ENCODE data around the gene NXPH1. TPM values are rescaled to one million over a fixed set of nuclear protein-coding genes. Genes with fewer than 3 reads are reported as not detected.

NXPH1 gene
- total RNA-seq, 2 donors from 2014 or later = 0.24 TPM; not detected in 1

DNA sequence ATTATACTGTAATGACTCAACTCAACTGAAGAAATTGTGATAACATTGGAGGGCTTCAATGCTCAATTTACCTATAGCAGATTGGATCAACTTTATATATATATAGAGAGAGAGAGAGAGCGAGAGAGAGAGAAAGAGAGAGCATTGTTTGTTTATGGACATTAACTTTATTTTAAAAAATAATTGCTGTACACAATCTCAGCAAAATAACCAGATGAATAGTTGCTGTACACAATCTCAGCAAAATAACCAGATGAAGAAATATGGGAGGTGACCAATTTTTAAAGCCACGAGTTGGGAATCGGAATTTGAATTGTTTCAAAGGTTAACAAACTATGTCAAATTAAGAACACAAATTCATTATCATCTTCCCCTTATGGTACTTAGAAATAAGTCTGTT is 319.9 kb downstream of the NXPH1 start:
- Histone ChIP-seq H3K27ac (ENCODE audit: low read depth, low read length) (no peak overlapping the region), H3K4me1 (ENCODE audit: control insufficient read depth, insufficient read depth, low read length) (no peaks in the 10 kb centered on the region), H3K27me3 (ENCODE audit: control insufficient read depth, insufficient read depth, low read length, poor library complexity, severe bottlenecking) (no peaks in the 10 kb centered on the region), H3K36me3 (ENCODE audit: control insufficient read depth, insufficient read depth, low read length) (no peaks in the 10 kb centered on the region), H3K9ac (ENCODE audit: extremely low read depth, low read length, poor library complexity, severe bottlenecking) (no peak overlapping the region), H3K9me3 (ENCODE audit: control insufficient read depth, low read length) (no peaks in the 10 kb centered on the region), H3K4me3 (ENCODE audit: low read length) (no peak overlapping the region)
- no peak for DNase-seq
- WGBS, 2 experiments (ENCODE audit: insufficient coverage in 1 of 2, insufficient read length in 1 of 2) = 83% methylated on average over 2 of the region's 3 CpGs; no CpG with 5 or more reads in 1 of the 2 experiments
- TF ChIP-seq, protein P1, sequence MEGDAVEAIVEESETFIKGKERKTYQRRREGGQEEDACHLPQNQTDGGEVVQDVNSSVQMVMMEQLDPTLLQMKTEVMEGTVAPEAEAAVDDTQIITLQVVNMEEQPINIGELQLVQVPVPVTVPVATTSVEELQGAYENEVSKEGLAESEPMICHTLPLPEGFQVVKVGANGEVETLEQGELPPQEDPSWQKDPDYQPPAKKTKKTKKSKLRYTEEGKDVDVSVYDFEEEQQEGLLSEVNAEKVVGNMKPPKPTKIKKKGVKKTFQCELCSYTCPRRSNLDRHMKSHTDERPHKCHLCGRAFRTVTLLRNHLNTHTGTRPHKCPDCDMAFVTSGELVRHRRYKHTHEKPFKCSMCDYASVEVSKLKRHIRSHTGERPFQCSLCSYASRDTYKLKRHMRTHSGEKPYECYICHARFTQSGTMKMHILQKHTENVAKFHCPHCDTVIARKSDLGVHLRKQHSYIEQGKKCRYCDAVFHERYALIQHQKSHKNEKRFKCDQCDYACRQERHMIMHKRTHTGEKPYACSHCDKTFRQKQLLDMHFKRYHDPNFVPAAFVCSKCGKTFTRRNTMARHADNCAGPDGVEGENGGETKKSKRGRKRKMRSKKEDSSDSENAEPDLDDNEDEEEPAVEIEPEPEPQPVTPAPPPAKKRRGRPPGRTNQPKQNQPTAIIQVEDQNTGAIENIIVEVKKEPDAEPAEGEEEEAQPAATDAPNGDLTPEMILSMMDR (conservative IDR thresholded peaks at IDR 0.05) = no peak
- Mint-ChIP-seq H3K4me3 (no peak overlapping the region), H3K27ac (no peak overlapping the region), H3K4me1 (no peaks in the 10 kb centered on the region), H3K27me3 (ENCODE audit: insufficient read depth) (no peaks in the 10 kb centered on the region), H3K9me3 (no peaks in the 10 kb centered on the region), H3K36me3 (ENCODE audit: low read depth) (no peaks in the 10 kb centered on the region)

DNA sequence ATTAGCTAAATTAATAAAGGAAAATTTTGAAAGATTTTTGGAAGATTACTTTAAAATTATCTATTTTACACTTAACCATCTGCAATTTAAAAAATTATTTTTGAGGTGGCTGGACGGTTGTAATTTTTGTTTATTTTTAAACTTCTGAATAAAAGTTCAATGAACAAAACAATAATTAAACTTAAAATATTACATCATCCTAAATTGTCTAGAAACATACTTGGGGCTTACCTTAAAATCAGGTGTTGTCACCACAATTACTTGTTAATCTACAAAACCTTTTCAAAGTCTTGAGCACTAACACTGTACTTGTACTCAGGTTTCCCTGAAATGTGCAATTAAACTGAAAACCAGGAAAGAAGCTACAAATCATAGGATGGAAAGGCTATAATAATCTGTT is 328.3 kb downstream of the NXPH1 start:
- Histone ChIP-seq H3K9ac (ENCODE audit: extremely low read depth, low read length, poor library complexity, severe bottlenecking) (no peak overlapping the region), H3K9me3 (ENCODE audit: control insufficient read depth, low read length) (no peaks in the 10 kb centered on the region), H3K27me3 (ENCODE audit: control insufficient read depth, insufficient read depth, low read length, poor library complexity, severe bottlenecking) (no peaks in the 10 kb centered on the region), H3K36me3 (ENCODE audit: control insufficient read depth, insufficient read depth, low read length) (no peaks in the 10 kb centered on the region), H3K4me1 (ENCODE audit: control insufficient read depth, insufficient read depth, low read length) (no peaks in the 10 kb centered on the region), H3K4me3 (ENCODE audit: low read length) (no peak overlapping the region), H3K27ac (ENCODE audit: low read depth, low read length) (no peak overlapping the region)
- Mint-ChIP-seq H3K4me3 (no peak overlapping the region), H3K27ac (no peak overlapping the region), H3K4me1 (no peaks in the 10 kb centered on the region), H3K27me3 (ENCODE audit: insufficient read depth) (no peaks in the 10 kb centered on the region), H3K9me3 (no peaks in the 10 kb centered on the region), H3K36me3 (ENCODE audit: low read depth) (no peaks in the 10 kb centered on the region)
- WGBS, 2 experiments (ENCODE audit: insufficient coverage in 1 of 2, insufficient read length in 1 of 2) = no CpG with 5 or more reads among the region's 1 CpG
- no peak for DNase-seq
- TF ChIP-seq, protein P1 (conservative IDR thresholded peaks at IDR 0.05) = no peak

DNA sequence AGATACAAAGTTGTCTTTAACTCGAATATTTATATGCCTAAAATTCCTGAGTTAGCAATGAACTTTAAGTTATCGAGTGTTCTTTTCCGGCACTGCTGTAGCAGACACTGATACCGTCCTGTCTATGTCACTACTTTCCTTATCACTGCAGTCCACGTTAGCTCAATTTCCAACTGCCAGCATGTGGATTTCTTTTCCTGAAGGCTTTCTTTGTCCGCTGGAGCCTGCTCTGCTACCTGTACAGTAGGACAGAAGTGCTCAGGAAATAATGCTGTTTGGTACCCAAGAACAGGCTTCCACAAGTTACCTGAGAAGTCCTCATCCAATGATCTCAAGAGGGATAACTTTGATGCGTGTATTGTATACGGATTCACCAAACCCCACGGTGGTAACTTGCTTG is 329.4 kb downstream of the NXPH1 start:
- Histone ChIP-seq H3K4me1 (ENCODE audit: control insufficient read depth, insufficient read depth, low read length) (no peaks in the 10 kb centered on the region), H3K9ac (ENCODE audit: extremely low read depth, low read length, poor library complexity, severe bottlenecking) (no peak overlapping the region), H3K27ac (ENCODE audit: low read depth, low read length) (no peak overlapping the region), H3K4me3 (ENCODE audit: low read length) (no peak overlapping the region), H3K36me3 (ENCODE audit: control insufficient read depth, insufficient read depth, low read length) (no peaks in the 10 kb centered on the region), H3K27me3 (ENCODE audit: control insufficient read depth, insufficient read depth, low read length, poor library complexity, severe bottlenecking) (no peaks in the 10 kb centered on the region), H3K9me3 (ENCODE audit: control insufficient read depth, low read length) (no peaks in the 10 kb centered on the region)
- Mint-ChIP-seq H3K27me3 (ENCODE audit: insufficient read depth) (no peaks in the 10 kb centered on the region), H3K4me3 (no peak overlapping the region), H3K27ac (no peak overlapping the region), H3K36me3 (ENCODE audit: low read depth) (no peaks in the 10 kb centered on the region), H3K9me3 (no peaks in the 10 kb centered on the region), H3K4me1 (no peaks in the 10 kb centered on the region)
- DNase-seq = no peak
- 84 to 89% methylated on average over 8 to 9 of the region's 9 CpGs for WGBS, 2 experiments (ENCODE audit: insufficient coverage in 1 of 2, insufficient read length in 1 of 2)
- TF ChIP-seq, protein P1 (conservative IDR thresholded peaks at IDR 0.05) = no peak
